ENCODE measurements around the gene APAF1. TPM values are rescaled to one million over a fixed set of nuclear protein-coding genes. Genes with fewer than 3 reads are reported as not detected.

Gene APAF1
- total RNA-seq, 3 donors from 2014 or later: 22.5 to 44.2 (median 41.9) TPM

DNA sequence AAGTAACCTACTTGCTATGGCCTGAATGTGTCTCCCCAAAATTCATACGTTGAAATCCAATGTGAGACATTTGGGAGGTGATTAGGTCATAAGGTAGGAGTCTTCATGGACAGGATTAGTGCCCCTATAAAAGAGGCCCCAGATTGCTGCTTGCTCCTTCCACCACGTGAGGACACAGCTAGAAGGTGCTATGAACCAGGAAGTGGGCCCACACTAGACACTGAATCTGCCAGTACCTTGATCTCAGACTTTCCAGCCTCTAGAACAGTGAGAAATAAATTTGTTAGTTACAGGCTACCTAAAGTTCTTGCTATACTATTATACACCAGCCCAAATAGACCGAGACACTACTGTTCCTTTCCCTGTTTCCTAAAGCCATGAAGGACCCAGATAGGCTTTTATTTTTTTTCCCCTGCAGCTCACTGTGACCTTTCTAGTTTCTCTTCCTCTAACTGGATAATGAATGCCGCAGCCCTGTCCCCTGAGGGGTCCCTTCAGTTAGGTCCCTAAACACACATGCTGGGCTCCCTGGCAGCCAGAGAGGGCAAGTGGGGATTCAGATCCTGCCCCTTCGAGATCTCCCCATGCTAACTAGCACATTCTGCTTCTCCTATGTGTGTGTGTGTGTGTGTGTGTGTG lies 32.3 kb upstream of the APAF1 start:
- intact Hi-C loops (cut with DNase I, micrococcal nuclease): no loop called here
- ATAC-seq (peak; percentile 54), DNase-seq (no peak)
- H3K9me3 ChIP-seq: no peaks in the 10 kb centered on the region
- no peaks in the 10 kb centered on the region for H3K4me1 ChIP-seq (ENCODE audit: low read depth)
- H3K4me3 ChIP-seq: no peak overlapping the region
- H3K36me3 ChIP-seq (ENCODE audit: low read depth): no peaks in the 10 kb centered on the region
- no peak for TF ChIP-seq CTCF (IDR thresholded peaks at IDR 0.05)

DNA sequence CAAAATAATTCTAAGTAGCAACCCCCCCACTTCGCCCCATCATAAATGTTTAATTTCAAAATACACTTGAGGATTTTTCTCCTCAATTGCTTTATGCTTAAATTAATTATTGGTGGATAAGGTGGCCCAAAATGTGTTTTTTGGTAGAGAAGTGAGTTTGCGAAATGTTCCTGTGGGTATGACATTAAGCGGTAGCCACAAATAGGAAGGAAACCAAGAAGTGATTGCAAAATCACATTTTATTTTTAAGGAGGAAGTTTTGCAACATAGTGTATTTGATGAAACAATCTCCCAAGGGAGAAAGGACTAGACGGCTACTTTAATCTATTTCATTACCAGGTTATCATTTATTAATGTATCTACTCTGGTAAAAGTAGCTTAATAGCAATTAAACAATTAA lies 26.1 kb upstream of the APAF1 start:
- no peak for DNase-seq
- no peak for TF ChIP-seq CTCF (IDR thresholded peaks at IDR 0.05)
- Histone ChIP-seq H3K36me3 (ENCODE audit: low read depth) (no peaks in the 10 kb centered on the region), H3K9me3 (no peaks in the 10 kb centered on the region), H3K4me3 (no peak overlapping the region), H3K4me1 (ENCODE audit: low read depth) (no peaks in the 10 kb centered on the region)
- intact Hi-C loops (cut with DNase I, micrococcal nuclease): no loop called here
- no peak for ATAC-seq

- Histone ChIP-seq H3K4me3 (no peak overlapping the region), H3K36me3 (ENCODE audit: low read depth) (no peaks in the 10 kb centered on the region), H3K9me3 (no peaks in the 10 kb centered on the region), H3K4me1 (ENCODE audit: low read depth) (no peaks in the 10 kb centered on the region)
- no peak for ATAC-seq
- TF ChIP-seq CTCF (IDR thresholded peaks at IDR 0.05): no peak
- DNase-seq: no peak
- intact Hi-C loops (cut with DNase I, micrococcal nuclease): no loop called here
Measured at GRCh38 chr12:98635657-98636323, 9.3 kb upstream of the APAF1 start.

GRCh38 chr12:98637068-98637467 lies 8.0 kb upstream of the APAF1 start:
- no peak for DNase-seq
- no peak for ATAC-seq
- H3K4me3 ChIP-seq: no peak overlapping the region
- no peaks in the 10 kb centered on the region for H3K9me3 ChIP-seq
- H3K36me3 ChIP-seq (ENCODE audit: low read depth): no peaks in the 10 kb centered on the region
- intact Hi-C loops (cut with DNase I, micrococcal nuclease): no loop called here
- no peaks in the 10 kb centered on the region for H3K4me1 ChIP-seq (ENCODE audit: low read depth)
- no peak for TF ChIP-seq CTCF (IDR thresholded peaks at IDR 0.05)

- ATAC-seq: no peak
- intact Hi-C loops (cut with DNase I, micrococcal nuclease): no loop called here
- no peak overlapping the region for H3K4me3 ChIP-seq
Measured at GRCh38 chr12:98638009-98638408, 7.1 kb upstream of the APAF1 start.

More at GRCh38 chr12:98638009-98638408, 7.1 kb upstream of the APAF1 start:
- no peak for DNase-seq
- Histone ChIP-seq H3K4me1 (ENCODE audit: low read depth) (no peaks in the 10 kb centered on the region), H3K9me3 (no peaks in the 10 kb centered on the region), H3K36me3 (ENCODE audit: low read depth) (no peaks in the 10 kb centered on the region)
- TF ChIP-seq CTCF (IDR thresholded peaks at IDR 0.05): no peak
